HG03342 (cell line): ENCODE data around the gene EML6.

Experiments used
- ATAC-seq: cut with Tn5 transposase; IDR thresholded peaks from one replicate; pipeline ENCODE4 v1.9.1; 2021; ENCODE audit warnings: mild to moderate bottlenecking, moderate library complexity; ENCODE audit not compliant: unreplicated experiment

EML6 gene

GRCh38 chr2:54789878-54790277, 66.4 kb downstream of the EML6 start:
- no peak for ATAC-seq

- no peak for ATAC-seq
These were observed 68.4 kb downstream of the EML6 start for GRCh38 chr2:54791831-54792230.

- no peak for ATAC-seq
These were observed 73.8 kb downstream of the EML6 start for GRCh38 chr2:54797307-54797706.

- ATAC-seq: no peak
These were observed 77.9 kb downstream of the EML6 start for GRCh38 chr2:54801352-54801751.

- no peak for ATAC-seq
These were observed 80.6 kb downstream of the EML6 start for GRCh38 chr2:54803783-54804751.

- no peak for ATAC-seq
These were observed 81.8 kb downstream of the EML6 start for GRCh38 chr2:54805255-54805654.

- no peak for ATAC-seq
These were observed 83.5 kb downstream of the EML6 start for GRCh38 chr2:54806975-54807374.

GRCh38 chr2:54808661-54809060, 85.2 kb downstream of the EML6 start:
- ATAC-seq: no peak

GRCh38 chr2:54809819-54810218, 86.4 kb downstream of the EML6 start:
- no peak for ATAC-seq

- no peak for ATAC-seq
These were observed 86.8 kb downstream of the EML6 start for GRCh38 chr2:54810246-54810645.

- ATAC-seq: no peak
These were observed 90.1 kb downstream of the EML6 start for GRCh38 chr2:54813584-54813983.

GRCh38 chr2:54814389-54815147, 91.1 kb downstream of the EML6 start:
- no peak for ATAC-seq

- ATAC-seq: no peak
These were observed 91.7 kb downstream of the EML6 start for GRCh38 chr2:54815148-54815539.

- ATAC-seq: no peak
These were observed 94.8 kb downstream of the EML6 start for GRCh38 chr2:54818226-54818625.

GRCh38 chr2:54820558-54820957, 97.1 kb downstream of the EML6 start:
- no peak for ATAC-seq

- no peak for ATAC-seq
These were observed 101.1 kb downstream of the EML6 start for GRCh38 chr2:54824567-54824966.

- no peak for ATAC-seq
These were observed 107.1 kb downstream of the EML6 start for GRCh38 chr2:54830546-54830945.

- ATAC-seq: no peak
These were observed 108.0 kb downstream of the EML6 start for GRCh38 chr2:54831480-54831879.

- no peak for ATAC-seq
These were observed 111.3 kb downstream of the EML6 start for GRCh38 chr2:54834721-54835120.

- no peak for ATAC-seq
These were observed 113.0 kb downstream of the EML6 start for GRCh38 chr2:54836477-54836876.

GRCh38 chr2:54838585-54839035, 115.1 kb downstream of the EML6 start:
- peak; percentile 87 for ATAC-seq
